H1 (cell line): ENCODE data around the gene RANGRF.

ENCODE experiments used
- ATF3 ChIP-seq: IDR thresholded peaks from 2 replicates; pipeline ENCODE4 v1.6.1; 2011; ENCODE audit warnings: low read depth, mild to moderate bottlenecking, low read length; ENCODE audit not compliant: insufficient read depth
- CTCF ChIP-seq, 3 experiments: IDR thresholded peaks; 1 replicate in 2 of 3; 2 replicates in 1 of 3; pipeline versions ENCODE4 v1.5.1 to v1.6.1; 2011; ENCODE audit warnings: low read length in 3 of 3, mild to moderate bottlenecking in 3 of 3, inconsistent platforms in 2 of 3, low read depth in 1 of 3, moderate library complexity in 1 of 3; ENCODE audit not compliant: insufficient read depth in 1 of 3; ENCODE audit errors: control extremely low read depth in 1 of 3
- JUN ChIP-seq: IDR thresholded peaks from 2 replicates; pipeline ENCODE4 v1.6.1; 2011; ENCODE audit warnings: low read depth, mild to moderate bottlenecking, improper control_type of control experiment, low read length
- JUND ChIP-seq: IDR thresholded peaks from 2 replicates; pipeline ENCODE4 v1.6.1; 2011; ENCODE audit warnings: mild to moderate bottlenecking, improper control_type of control experiment, low read length
- MAX ChIP-seq: IDR thresholded peaks from 2 replicates; pipeline ENCODE4 v1.6.1; 2012; ENCODE audit warnings: inconsistent platforms
- NRF1 ChIP-seq: IDR thresholded peaks from 2 replicates; pipeline ENCODE4 v1.6.1; 2011; ENCODE audit warnings: mild to moderate bottlenecking, low read depth, low read length, improper control_type of control experiment
- POLR2A ChIP-seq, 2 experiments: IDR thresholded peaks; 1 replicate in 1 of 2; 2 replicates in 1 of 2; pipeline ENCODE4 v1.6.1; 2011; ENCODE audit warnings: low read depth in 2 of 2, low read length in 2 of 2, mild to moderate bottlenecking in 2 of 2; ENCODE audit errors: control extremely low read depth in 1 of 2
- POLR2AphosphoS5 ChIP-seq: IDR thresholded peaks from 2 replicates; pipeline ENCODE4 v1.6.1; 2011; ENCODE audit warnings: low read depth, low read length

GRCh38 chr17:8315764-8316217, 27.3 kb downstream of the RANGRF start:
- no peak for TF ChIP-seq POLR2AphosphoS5
- TF ChIP-seq CTCF (IDR thresholded peaks at IDR 0.05; ENCODE audit: control extremely low read depth in 1 of 3, insufficient read depth in 1 of 3, low read depth in 1 of 3, low read length in 3 of 3), result peak in 1 of 3 experiments; percentile 4; a peak in 1 of 4 replicates
- no peak for TF ChIP-seq JUN
- TF ChIP-seq ATF3, result no peak
- TF ChIP-seq POLR2A (IDR thresholded peaks at IDR 0.05; ENCODE audit: control extremely low read depth in 1 of 2, low read depth in 2 of 2, low read length in 2 of 2), result no peak
- no peak for TF ChIP-seq NRF1
- peak; percentile 48; the same call in 1 of the 2 replicates for TF ChIP-seq MAX
- no peak for TF ChIP-seq JUND
